ENCODE measurements around the gene TMEM183A.
A peak's percentile ranks its signal among the peaks of the same experiment; 100 is the strongest.

The TMEM183A gene

GRCh38 chr1:203037509-203038190, 30.5 kb downstream of the TMEM183A start:
- no peak overlapping the region for H3K4me3 ChIP-seq (ENCODE audit: low read depth, low read length)

GRCh38 chr1:203038217-203038741, 31.1 kb downstream of the TMEM183A start:
- no peak for TF ChIP-seq CTCF (IDR thresholded peaks at IDR 0.05; ENCODE audit: low read depth, low read length)
- H3K4me3 ChIP-seq (ENCODE audit: low read depth, low read length): no peak overlapping the region

More at GRCh38 chr1:203037509-203038190, 30.5 kb downstream of the TMEM183A start:
- TF ChIP-seq CTCF (IDR thresholded peaks at IDR 0.05; ENCODE audit: low read depth, low read length): no peak

- peak; percentile 89 for TF ChIP-seq CTCF (IDR thresholded peaks at IDR 0.05; ENCODE audit: low read depth, low read length)
- H3K4me3 ChIP-seq (ENCODE audit: low read depth, low read length): no peak overlapping the region
These were observed 31.9 kb downstream of the TMEM183A start for GRCh38 chr1:203038891-203039608.

GRCh38 chr1:203039609-203040512, 32.7 kb downstream of the TMEM183A start:
- no peak overlapping the region for H3K4me3 ChIP-seq (ENCODE audit: low read depth, low read length)
- TF ChIP-seq CTCF (IDR thresholded peaks at IDR 0.05; ENCODE audit: low read depth, low read length): no peak

GRCh38 chr1:203040513-203041275, 33.5 kb downstream of the TMEM183A start:
- TF ChIP-seq CTCF (IDR thresholded peaks at IDR 0.05; ENCODE audit: low read depth, low read length): no peak
- no peak overlapping the region for H3K4me3 ChIP-seq (ENCODE audit: low read depth, low read length)

GRCh38 chr1:203041351-203041932, 34.3 kb downstream of the TMEM183A start:
- TF ChIP-seq CTCF (IDR thresholded peaks at IDR 0.05; ENCODE audit: low read depth, low read length): no peak
- H3K4me3 ChIP-seq (ENCODE audit: low read depth, low read length): no peak overlapping the region

Data from WI38 (cell line).